OCI-LY1 (cell line): ENCODE measurements around the gene COBL.

Source experiments
- H2AFZ ChIP-seq: fragments of 200-600 bp; sonication (generic), shearing (Covaris generic); 2 replicates; pipeline ENCODE4 v1.6.0; 2014; ENCODE audit warnings: antibody characterized with exemption, mild to moderate bottlenecking, low read length
- H3F3A ChIP-seq: fragments of 200-600 bp; sonication (generic), shearing (Covaris generic); 2 replicates; pipeline ENCODE4 v1.6.0; 2014; ENCODE audit warnings: mild to moderate bottlenecking, antibody characterized with exemption, low read length, moderate library complexity; ENCODE audit not compliant: insufficient read depth
- H3K27ac ChIP-seq: fragments of 200-600 bp; sonication (generic); 2 replicates; pipeline ENCODE4 v1.5.1; 2014; ENCODE audit warnings: low read length, mixed run types, mild to moderate bottlenecking, low read depth; ENCODE audit not compliant: poor library complexity, severe bottlenecking
- H3K27me3 ChIP-seq: fragments of 200-600 bp; sonication (generic); 2 replicates; pipeline ENCODE4 v1.6.0; 2014; ENCODE audit warnings: antibody characterized with exemption, mild to moderate bottlenecking, low read length, moderate library complexity; ENCODE audit not compliant: insufficient read depth
- H3K36me3 ChIP-seq: fragments of 200-600 bp; sonication (generic); 2 replicates; pipeline ENCODE4 v1.6.1; 2014; ENCODE audit warnings: mild to moderate bottlenecking, antibody characterized with exemption, low read length, moderate library complexity, mixed read lengths; ENCODE audit not compliant: insufficient read depth
- H3K4me1 ChIP-seq: fragments of 200-600 bp; sonication (generic); 2 replicates; pipeline ENCODE4 v1.5.1; 2014; ENCODE audit warnings: mild to moderate bottlenecking, low read length, moderate library complexity; ENCODE audit not compliant: insufficient read depth, severe bottlenecking
- H3K4me2 ChIP-seq: fragments of 200-600 bp; sonication (generic), shearing (Covaris generic); 2 replicates; pipeline ENCODE4 v1.6.1; 2014; ENCODE audit warnings: low read length
- H3K4me3 ChIP-seq: fragments of 200-600 bp; sonication (generic); 2 replicates; pipeline ENCODE4 v1.5.1; 2014; ENCODE audit warnings: low read length, low read depth, mild to moderate bottlenecking, mixed read lengths; ENCODE audit not compliant: poor library complexity, severe bottlenecking
- H3K79me2 ChIP-seq: fragments of 200-600 bp; shearing (Covaris generic); 2 replicates; pipeline ENCODE4 v1.6.1; 2016; ENCODE audit warnings: mixed run types, low read length, mixed read lengths; ENCODE audit not compliant: insufficient read depth
- H3K9ac ChIP-seq: fragments of 200-600 bp; sonication (generic), shearing (Covaris generic); 2 replicates; pipeline ENCODE4 v1.6.1; 2014; ENCODE audit warnings: mild to moderate bottlenecking, low read length, mixed read lengths
- H3K9me2 ChIP-seq: fragments of 200-600 bp; sonication (generic), shearing (Covaris generic); 2 replicates; pipeline ENCODE4 v1.6.1; 2014; ENCODE audit warnings: low read depth, mild to moderate bottlenecking, low read length, mixed read lengths
- H3K9me3 ChIP-seq: fragments of 200-600 bp; shearing (Covaris generic); 2 replicates; pipeline ENCODE4 v1.6.1; 2014; ENCODE audit warnings: low read length, mixed read lengths
- H4K20me1 ChIP-seq: fragments of 200-600 bp; sonication (generic), shearing (Covaris generic); 2 replicates; pipeline ENCODE4 v1.6.0; 2016; ENCODE audit warnings: mild to moderate bottlenecking, low read length; ENCODE audit not compliant: insufficient read depth
- EZH2 ChIP-seq: fragments of 200-600 bp; sonication (generic), shearing (Covaris generic); IDR thresholded peaks from 2 replicates; pipeline ENCODE4 v1.8.0; 2017; ENCODE audit warnings: borderline replicate concordance, mixed run types, mild to moderate bottlenecking, antibody characterized with exemption, low read length, moderate library complexity, mixed read lengths
- TF ChIP-seq, protein P1 (sequence below): fragments of 200-600 bp; sonication (generic), shearing (Covaris generic); IDR thresholded peaks from 2 replicates; pipeline ENCODE4 v1.5.1; 2017; ENCODE audit warnings: mild to moderate bottlenecking, antibody characterized with exemption, low read length, moderate library complexity, mixed read lengths

Gene COBL

DNA sequence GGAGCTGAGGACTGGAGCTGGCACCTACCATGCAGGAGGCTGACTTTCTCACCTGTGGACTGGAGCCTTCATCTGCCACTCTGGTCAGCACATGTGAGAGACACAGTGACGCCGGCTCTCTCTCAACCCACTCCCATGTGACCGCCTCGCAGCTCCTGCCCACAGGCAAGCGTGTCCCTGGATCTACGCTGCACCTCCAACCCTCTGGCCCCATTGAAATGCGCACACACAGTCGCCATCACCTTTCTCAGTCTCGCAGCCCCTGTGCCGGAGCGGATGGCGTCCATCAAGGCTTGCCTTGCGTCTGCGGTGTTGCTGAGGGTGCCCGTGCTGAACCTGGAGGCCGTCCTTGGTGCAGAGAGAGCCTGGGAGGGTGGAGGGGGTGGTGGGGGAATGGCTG is 291.7 kb downstream of the COBL start:
- Histone ChIP-seq H3K27me3 (peaks cover 4% of the 10 kb centered on the region; the same call in 1 of the 2 replicates), H3K27ac (no peak overlapping the region), H3K79me2 (no peaks in the 10 kb centered on the region), H3K4me3 (no peak overlapping the region), H3F3A (no peaks in the 10 kb centered on the region), H3K9me2 (no peaks in the 10 kb centered on the region), H4K20me1 (no peaks in the 10 kb centered on the region), H2AFZ (no peak overlapping the region), H3K9me3 (no peaks in the 10 kb centered on the region), H3K36me3 (no peaks in the 10 kb centered on the region), H3K4me2 (no peak overlapping the region), H3K4me1 (no peaks in the 10 kb centered on the region), H3K9ac (no peak overlapping the region)
- TF ChIP-seq, protein P1, sequence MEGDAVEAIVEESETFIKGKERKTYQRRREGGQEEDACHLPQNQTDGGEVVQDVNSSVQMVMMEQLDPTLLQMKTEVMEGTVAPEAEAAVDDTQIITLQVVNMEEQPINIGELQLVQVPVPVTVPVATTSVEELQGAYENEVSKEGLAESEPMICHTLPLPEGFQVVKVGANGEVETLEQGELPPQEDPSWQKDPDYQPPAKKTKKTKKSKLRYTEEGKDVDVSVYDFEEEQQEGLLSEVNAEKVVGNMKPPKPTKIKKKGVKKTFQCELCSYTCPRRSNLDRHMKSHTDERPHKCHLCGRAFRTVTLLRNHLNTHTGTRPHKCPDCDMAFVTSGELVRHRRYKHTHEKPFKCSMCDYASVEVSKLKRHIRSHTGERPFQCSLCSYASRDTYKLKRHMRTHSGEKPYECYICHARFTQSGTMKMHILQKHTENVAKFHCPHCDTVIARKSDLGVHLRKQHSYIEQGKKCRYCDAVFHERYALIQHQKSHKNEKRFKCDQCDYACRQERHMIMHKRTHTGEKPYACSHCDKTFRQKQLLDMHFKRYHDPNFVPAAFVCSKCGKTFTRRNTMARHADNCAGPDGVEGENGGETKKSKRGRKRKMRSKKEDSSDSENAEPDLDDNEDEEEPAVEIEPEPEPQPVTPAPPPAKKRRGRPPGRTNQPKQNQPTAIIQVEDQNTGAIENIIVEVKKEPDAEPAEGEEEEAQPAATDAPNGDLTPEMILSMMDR: no peak
- TF ChIP-seq EZH2: no peak

- H2AFZ ChIP-seq: no peak overlapping the region
- no peaks in the 10 kb centered on the region for H3K79me2 ChIP-seq
- H3K4me2 ChIP-seq: no peak overlapping the region
- TF ChIP-seq, protein P1: no peak
- TF ChIP-seq EZH2: no peak
- no peak overlapping the region for H3K27ac ChIP-seq
- no peaks in the 10 kb centered on the region for H3K9me2 ChIP-seq
- H3K27me3 ChIP-seq: peaks cover 4% of the 10 kb centered on the region; the same call in 1 of the 2 replicates
- no peaks in the 10 kb centered on the region for H3K9me3 ChIP-seq
- H3F3A ChIP-seq: no peaks in the 10 kb centered on the region
- no peaks in the 10 kb centered on the region for H3K36me3 ChIP-seq
- H3K9ac ChIP-seq: no peak overlapping the region
- no peak overlapping the region for H3K4me3 ChIP-seq
- no peaks in the 10 kb centered on the region for H4K20me1 ChIP-seq
- no peaks in the 10 kb centered on the region for H3K4me1 ChIP-seq
Observed at GRCh38 chr7:51023547-51023946, 293.1 kb downstream of the COBL start.

DNA sequence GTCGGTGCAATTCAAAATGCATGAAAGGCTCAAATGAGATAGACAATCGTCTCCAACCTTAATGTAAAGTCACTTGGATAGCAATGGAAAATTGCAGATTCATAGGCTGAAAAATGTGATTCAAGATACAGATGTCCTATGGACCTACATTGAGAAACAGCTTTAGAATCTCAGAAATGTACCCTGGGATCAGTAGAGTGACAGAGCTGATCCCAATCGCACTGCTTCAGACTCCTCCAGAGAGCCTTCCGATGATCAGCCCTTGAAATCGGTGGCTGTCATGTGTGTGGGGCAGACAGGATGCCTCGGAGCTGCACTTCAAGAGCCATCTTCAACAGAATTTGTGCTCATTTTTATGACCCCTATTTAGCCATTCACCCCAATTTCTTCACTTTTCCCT is 293.8 kb downstream of the COBL start:
- TF ChIP-seq, protein P1: no peak
- no peak for TF ChIP-seq EZH2
- Histone ChIP-seq H3K4me3 (no peak overlapping the region), H3K4me2 (no peak overlapping the region), H4K20me1 (no peaks in the 10 kb centered on the region), H3K36me3 (no peaks in the 10 kb centered on the region), H2AFZ (no peak overlapping the region), H3K4me1 (no peaks in the 10 kb centered on the region), H3K9me2 (no peaks in the 10 kb centered on the region), H3K27me3 (peaks cover 4% of the 10 kb centered on the region; the same call in 1 of the 2 replicates), H3K9me3 (no peaks in the 10 kb centered on the region), H3K9ac (no peak overlapping the region), H3F3A (no peaks in the 10 kb centered on the region), H3K27ac (no peak overlapping the region), H3K79me2 (no peaks in the 10 kb centered on the region)
